OCI-LY1 (cell line): ENCODE data around the gene ADGRV1.

Experiments
- CTCF ChIP-seq: fragments of 200-600 bp; sonication (generic), shearing (Covaris generic); IDR thresholded peaks from 2 replicates; pipeline ENCODE4 v1.5.1; 2017; ENCODE audit warnings: mild to moderate bottlenecking, antibody characterized with exemption, low read length, moderate library complexity, mixed read lengths
- EZH2 ChIP-seq: fragments of 200-600 bp; sonication (generic), shearing (Covaris generic); IDR thresholded peaks from 2 replicates; pipeline ENCODE4 v1.8.0; 2017; ENCODE audit warnings: borderline replicate concordance, mixed run types, mild to moderate bottlenecking, antibody characterized with exemption, low read length, moderate library complexity, mixed read lengths

GRCh38 chr5:91095313-91095712 lies 536.7 kb downstream of the ADGRV1 start:
- TF ChIP-seq EZH2: no peak
- no peak for TF ChIP-seq CTCF
